Right lobe of liver (tissue), 4 donors: ENCODE data around the gene COL18A1.

Source experiments
- CTCF ChIP-seq, 4 donors: fragments of 200-600 bp in 3 of 4; fragments of 450-650 bp in 1 of 4; IDR thresholded peaks; one replicate each; pipeline versions ENCODE4 v1.5.1 to v1.8.0; 2016 to 2022; ENCODE audit warnings: antibody characterized with exemption in 4 of 4, mild to moderate bottlenecking in 2 of 4
- POLR2A ChIP-seq: fragments of 450-650 bp; IDR thresholded peaks from one replicate; pipeline ENCODE4 v1.6.1; 2017; ENCODE audit warnings: antibody characterized with exemption, mild to moderate bottlenecking
- donor health status: DM: no; HTN: no; CAD: no.
- donor health status: DM: no; HTN: no; CAD: no.
- donor health status: DM: no; HTN: yes; CAD: no.

GRCh38 chr21:45551316-45551715, 146.4 kb downstream of the COL18A1 start:
- TF ChIP-seq CTCF (IDR thresholded peaks at IDR 0.05): no peak
- TF ChIP-seq POLR2A: no peak
